Motor neuron (in vitro differentiated cells): Measurements from ENCODE around the gene WFDC9. TPM values are rescaled to one million over a fixed set of nuclear protein-coding genes. Genes with fewer than 3 reads are reported as not detected.
"Not testable (repeated sequence)": the region's sequence is repeated elsewhere in the genome, so short reads cannot be mapped to it uniquely, and the experiment has no call there.

ENCODE experiments used
- ATAC-seq, 8 experiments: fragments of 200-7000 bp; cut with Tn5 transposase; replicated peaks in 6 of 8; 2 replicates each; pipeline ENCODE4 v1.8.0; 2021; ENCODE audit warnings: mild to moderate bottlenecking in 8 of 8, moderate library complexity in 8 of 8
- H3K27ac ChIP-seq, 2 donors: fragments of 250-450 bp; sonication (Bioruptor Pico); 2 replicates each; pipeline ENCODE4 v1.9.0; 2021; ENCODE audit warnings: antibody characterized with exemption in 2 of 2, mild to moderate bottlenecking in 2 of 2, moderate library complexity in 1 of 2
- H3K4me1 ChIP-seq, 2 donors: fragments of 250-450 bp; sonication (Bioruptor Pico); replicated peaks in 1 of 2; 2 replicates each; pipeline ENCODE4 v1.6.1; 2021; ENCODE audit warnings: antibody characterized with exemption in 2 of 2, mild to moderate bottlenecking in 2 of 2, moderate library complexity in 1 of 2
- H3K4me3 ChIP-seq, 5 donors: fragments of 250-450 bp; sonication (Bioruptor Pico); 2 replicates each; pipeline ENCODE4 v1.9.0; 2021; ENCODE audit warnings: antibody characterized with exemption in 5 of 5, mild to moderate bottlenecking in 5 of 5, moderate library complexity in 4 of 5
- WGBS, 10 experiments: fragments of 450-650 bp; shearing (Covaris generic); methylation state at CpG; one replicate each; pipeline ENCODE4 v1.0.0; 2022; 5-methylcytosine and 5-hydroxymethylcytosine counted together
- in situ Hi-C, 9 experiments: fragments of 400-800 bp; cut with MboI; loops; one replicate each; pipeline ENCODE4 v1.15.0; 2021; ENCODE audit warnings: low sequenced_read_pairs in 9 of 9, low pct_unique_long_range_greater_than_20kb in 2 of 9; ENCODE audit not compliant: unreplicated experiment in 9 of 9
- total RNA-seq, 8 experiments: library from RNA; unstranded; fragments of 300-600 nt; gene quantifications; 2 replicates each; pipeline versions ENCODE4 v1.2.3 to v1.2.4, GENCODE V29; 2022

Gene WFDC9
- total RNA-seq, 8 experiments from 2014 or later: not detected

- ATAC-seq: peak; percentile 58 to 100 (median 76)
- H3K4me1 ChIP-seq: no peaks in the 10 kb centered on the region
- no peak within 1 kb of the TSS for H3K27ac ChIP-seq
- in situ Hi-C loops: no loop called here
- WGBS, 10 experiments: 0 to 31% (median 10%) methylated on average over 1 to 6 of the region's 9 CpGs
- H3K4me3 ChIP-seq: no peak within 1 kb of the TSS
Measured at GRCh38 chr20:45629496-45630100, 1.5 kb downstream of the WFDC9 start, which contains the start of gene WFDC10A. TSS of gene WFDC10A (plus strand) at chr20:45629739. CDS start at chr20:45629814, 75 bp downstream.

GRCh38 chr20:45626540-45626939 lies 4.5 kb downstream of the WFDC9 start:
- in situ Hi-C loops: no loop called here
- Histone ChIP-seq H3K27ac (no peak overlapping the region), H3K4me3 (no peak overlapping the region), H3K4me1 (no peaks in the 10 kb centered on the region)
- WGBS, 10 experiments: 0 to 100% (median 55%) methylated on average over 1 to 2 of the region's 2 CpGs; no CpG with 5 or more reads in 1 of the 10 experiments
- no peak for ATAC-seq

- 25 to 100% (median 75%) methylated on average over 1 to 2 of the region's 2 CpGs; no CpG with 5 or more reads in 3 of the 10 experiments for WGBS, 10 experiments
- no peak overlapping the region for H3K4me3 ChIP-seq
- in situ Hi-C loops: no loop called here
- H3K27ac ChIP-seq: no peak overlapping the region
- ATAC-seq: no peak
- H3K4me1 ChIP-seq: no peaks in the 10 kb centered on the region
Measured at GRCh38 chr20:45621593-45621992, 9.5 kb downstream of the WFDC9 start.

GRCh38 chr20:45617591-45617990 lies 13.5 kb downstream of the WFDC9 start:
- Histone ChIP-seq H3K4me3 (no peak overlapping the region), H3K4me1 (no peaks in the 10 kb centered on the region), H3K27ac (no peak overlapping the region)
- 43 to 100% (median 86%) methylated on average over 1 to 2 of the region's 2 CpGs; no CpG with 5 or more reads in 5 of the 10 experiments for WGBS, 10 experiments
- in situ Hi-C loops: no loop called here
- no peak for ATAC-seq

- in situ Hi-C loops: no loop called here
- ATAC-seq: no peak
- Histone ChIP-seq H3K4me3 (no peak overlapping the region), H3K27ac (no peak overlapping the region), H3K4me1 (no peaks in the 10 kb centered on the region)
Measured at GRCh38 chr20:45612314-45612713, 18.8 kb downstream of the WFDC9 start.

GRCh38 chr20:45611054-45611453 lies 20.0 kb downstream of the WFDC9 start:
- H3K4me3 ChIP-seq: no peak overlapping the region
- no peaks in the 10 kb centered on the region for H3K4me1 ChIP-seq
- peak in 3 of 8 experiments; percentile 41 to 99 (median 98) for ATAC-seq
- in situ Hi-C loops: no loop called here
- no peak overlapping the region for H3K27ac ChIP-seq
- WGBS, 10 experiments: 20 to 100% (median 71%) methylated on average over 1 to 3 of the region's 4 CpGs; no CpG with 5 or more reads in 2 of the 10 experiments

GRCh38 chr20:45607810-45608209 lies 23.3 kb downstream of the WFDC9 start:
- Histone ChIP-seq H3K4me3 (no peak overlapping the region), H3K27ac (no peak overlapping the region), H3K4me1 (no peaks in the 10 kb centered on the region)
- no peak for ATAC-seq
- in situ Hi-C loops: no loop called here
- WGBS, 10 experiments: 17 to 100% (median 94%) methylated on average over 1 of the region's 1 CpG; no CpG with 5 or more reads in 4 of the 10 experiments

GRCh38 chr20:45595235-45595634 lies 35.8 kb downstream of the WFDC9 start:
- WGBS, 10 experiments: 0 to 83% (median 0%) methylated on average over 1 of the region's 1 CpG; no CpG with 5 or more reads in 6 of the 10 experiments
- Histone ChIP-seq H3K4me3 (no peak overlapping the region), H3K4me1 (no peaks in the 10 kb centered on the region), H3K27ac (no peak overlapping the region)
- ATAC-seq: no peak
- in situ Hi-C loops: no loop called here

- no peak for ATAC-seq
- no peak overlapping the region for H3K27ac ChIP-seq
- 0 to 75% (median 0%) methylated on average over 1 of the region's 1 CpG; no CpG with 5 or more reads in 1 of the 10 experiments for WGBS, 10 experiments
- H3K4me1 ChIP-seq: no peaks in the 10 kb centered on the region
- in situ Hi-C loops: no loop called here
- H3K4me3 ChIP-seq: no peak overlapping the region
Measured at GRCh38 chr20:45593498-45593897, 37.6 kb downstream of the WFDC9 start.

- 16 to 79% (median 60%) methylated on average over 1 to 5 of the region's 5 CpGs for WGBS, 10 experiments
- ATAC-seq: peak in 3 of 8 experiments; percentile 77 to 89 (median 81)
- H3K4me1 ChIP-seq: no peaks in the 10 kb centered on the region
- in situ Hi-C loops: no loop called here
- H3K27ac ChIP-seq: no peak overlapping the region
- H3K4me3 ChIP-seq: no peak overlapping the region
Measured at GRCh38 chr20:45592574-45593189, 38.4 kb downstream of the WFDC9 start.

GRCh38 chr20:45589725-45590124 lies 41.4 kb downstream of the WFDC9 start:
- in situ Hi-C loops: no loop called here
- no peaks in the 10 kb centered on the region for H3K4me1 ChIP-seq

GRCh38 chr20:45588800-45589199 lies 42.3 kb downstream of the WFDC9 start:
- in situ Hi-C loops: no loop called here
- Histone ChIP-seq H3K4me1 (no peaks in the 10 kb centered on the region), H3K4me3 (no peak overlapping the region), H3K27ac (no peak overlapping the region)
- ATAC-seq: no peak
- WGBS, 10 experiments: 0 to 100% (median 83%) methylated on average over 1 to 2 of the region's 2 CpGs; no CpG with 5 or more reads in 5 of the 10 experiments

More at GRCh38 chr20:45589725-45590124, 41.4 kb downstream of the WFDC9 start:
- no peak for ATAC-seq
- WGBS, 10 experiments: 0 to 29% (median 8%) methylated on average over 1 of the region's 1 CpG; no CpG with 5 or more reads in 6 of the 10 experiments
- no peak overlapping the region for H3K4me3 ChIP-seq
- H3K27ac ChIP-seq: no peak overlapping the region

GRCh38 chr20:45585986-45586385 lies 45.1 kb downstream of the WFDC9 start:
- in situ Hi-C loops, H3K27ac ChIP-seq, H3K4me1 ChIP-seq, H3K4me3 ChIP-seq, ATAC-seq: not testable (repeated sequence)
- 23 to 100% (median 83%) methylated on average over 1 to 4 of the region's 5 CpGs; no CpG with 5 or more reads in 3 of the 10 experiments for WGBS, 10 experiments
